H9 (cell line): ENCODE data around the gene STEAP2. TPM values are rescaled to one million over a fixed set of nuclear protein-coding genes. Genes with fewer than 3 reads are reported as not detected.

Experiments used
- DNase-seq: peaks from one replicate; pipeline ENCODE4 v3.0.0-alpha.2; 2017
- H2AFZ ChIP-seq: one replicate; pipeline ENCODE4 v1.6.1; 2013; ENCODE audit warnings: mild to moderate bottlenecking, low read length, control low read depth, moderate library complexity
- H2AK5ac ChIP-seq: 2 replicates; pipeline ENCODE4 v1.6.1; 2013; ENCODE audit warnings: low read length, control low read depth, mixed read lengths; ENCODE audit not compliant: insufficient read length
- H2BK120ac ChIP-seq: one replicate; pipeline ENCODE4 v1.6.1; 2013; ENCODE audit warnings: low read depth, mild to moderate bottlenecking, low read length, control low read depth, inconsistent platforms; ENCODE audit not compliant: poor library complexity, severe bottlenecking
- H2BK12ac ChIP-seq: 2 replicates; pipeline ENCODE4 v1.6.1; 2013; ENCODE audit warnings: low read length, control low read depth, mixed read lengths, low read depth; ENCODE audit not compliant: insufficient read length
- H2BK15ac ChIP-seq: 2 replicates; pipeline ENCODE4 v1.6.1; 2013; ENCODE audit warnings: low read depth, low read length, control low read depth
- H2BK20ac ChIP-seq: one replicate; pipeline ENCODE4 v1.6.1; 2013; ENCODE audit warnings: low read depth, mild to moderate bottlenecking, low read length, control low read depth, inconsistent platforms; ENCODE audit not compliant: poor library complexity, severe bottlenecking
- H2BK5ac ChIP-seq: 2 replicates; pipeline ENCODE4 v1.6.1; 2013; ENCODE audit warnings: low read length, control low read depth, mixed read lengths; ENCODE audit not compliant: insufficient read length
- H3K14ac ChIP-seq: 2 replicates; pipeline ENCODE4 v1.6.1; 2013; ENCODE audit warnings: low read length, control low read depth; ENCODE audit not compliant: insufficient read depth
- H3K18ac ChIP-seq: 2 replicates; pipeline ENCODE4 v1.6.1; 2013; ENCODE audit warnings: low read depth, mild to moderate bottlenecking, mixed read lengths, low read length, control low read depth; ENCODE audit not compliant: insufficient read length
- H3K23ac ChIP-seq: 2 replicates; pipeline ENCODE4 v1.6.1; 2013; ENCODE audit warnings: low read length, control low read depth, mixed read lengths, low read depth; ENCODE audit not compliant: insufficient read length
- H3K23me2 ChIP-seq: 2 replicates; pipeline ENCODE4 v1.6.1; 2013; ENCODE audit warnings: low read depth, mild to moderate bottlenecking, mixed read lengths, low read length, control low read depth; ENCODE audit not compliant: insufficient read length, poor library complexity, severe bottlenecking
- H3K27ac ChIP-seq: 2 replicates; pipeline ENCODE4 v1.5.1; 2013; ENCODE audit warnings: low read length, control low read depth, mixed read lengths, low read depth; ENCODE audit not compliant: insufficient read length
- H3K27me3 ChIP-seq: 2 replicates; pipeline ENCODE4 v1.6.1; 2013; ENCODE audit warnings: low read length, control low read depth, inconsistent platforms; ENCODE audit not compliant: insufficient read depth
- H3K4ac ChIP-seq: 2 replicates; pipeline ENCODE4 v1.6.1; 2013; ENCODE audit warnings: low read depth, mild to moderate bottlenecking, control low read depth, inconsistent platforms, low read length, moderate library complexity
- H3K4me1 ChIP-seq: 2 replicates; pipeline ENCODE4 v1.6.1; 2013; ENCODE audit warnings: low read length, control low read depth, inconsistent platforms; ENCODE audit not compliant: insufficient read depth
- H3K4me2 ChIP-seq: 2 replicates; pipeline ENCODE4 v1.6.1; 2013; ENCODE audit warnings: low read length, control low read depth, mixed read lengths; ENCODE audit not compliant: insufficient read length, insufficient read depth
- H3K56ac ChIP-seq: 2 replicates; pipeline ENCODE4 v1.6.1; 2013; ENCODE audit warnings: low read depth, mild to moderate bottlenecking, mixed read lengths, low read length, control low read depth; ENCODE audit not compliant: insufficient read length
- H3K79me1 ChIP-seq: 2 replicates; pipeline ENCODE4 v1.6.1; 2013; ENCODE audit warnings: low read depth, mild to moderate bottlenecking, moderate library complexity, low read length, control low read depth, inconsistent platforms; ENCODE audit not compliant: insufficient read depth, poor library complexity, severe bottlenecking
- H3K79me2 ChIP-seq: 2 replicates; pipeline ENCODE4 v1.6.1; 2013; ENCODE audit warnings: low read length, control low read depth, inconsistent platforms; ENCODE audit not compliant: insufficient read depth
- H3K9ac ChIP-seq: 2 replicates; pipeline ENCODE4 v1.6.1; 2013; ENCODE audit warnings: low read length, control low read depth, mixed read lengths; ENCODE audit not compliant: insufficient read length; ENCODE audit errors: extremely low read depth
- H3K9me3 ChIP-seq: one replicate; pipeline ENCODE4 v1.6.1; 2013; ENCODE audit warnings: low read depth, low read length, inconsistent platforms; ENCODE audit not compliant: control insufficient read depth
- H3T11ph ChIP-seq: one replicate; pipeline ENCODE4 v1.6.1; 2013; ENCODE audit warnings: mild to moderate bottlenecking, low read length, control low read depth, inconsistent platforms
- H4K20me1 ChIP-seq: one replicate; pipeline ENCODE4 v1.6.1; 2013; ENCODE audit not compliant: control insufficient read depth, insufficient read length, insufficient read depth
- H4K5ac ChIP-seq: 2 replicates; pipeline ENCODE4 v1.6.1; 2013; ENCODE audit warnings: low read depth, mild to moderate bottlenecking, mixed read lengths, low read length, control low read depth; ENCODE audit not compliant: insufficient read length
- H4K8ac ChIP-seq: replicated peaks from 2 replicates; pipeline ENCODE4 v1.6.1; 2013; ENCODE audit warnings: low read length, control low read depth, mixed read lengths, low read depth; ENCODE audit not compliant: insufficient read length
- H4K91ac ChIP-seq: 2 replicates; pipeline ENCODE4 v1.6.1; 2013; ENCODE audit warnings: low read depth, mild to moderate bottlenecking, moderate library complexity, mixed read lengths, low read length, control low read depth; ENCODE audit not compliant: insufficient read length
- H3K27ac Mint-ChIP-seq, 3 experiments: 2 replicates in 2 of 3; 3 replicates in 1 of 3; pipeline ENCODE4 v1.8.0; 2020 to 2021; ENCODE audit warnings: mixed read lengths in 3 of 3, mild to moderate bottlenecking in 1 of 3, moderate library complexity in 1 of 3
- H3K27me3 Mint-ChIP-seq: 2 replicates; pipeline ENCODE4 v1.8.0; 2021; ENCODE audit warnings: low read depth, mild to moderate bottlenecking, moderate library complexity, mixed read lengths
- H3K36me3 Mint-ChIP-seq, 3 experiments: 2 replicates in 2 of 3; 3 replicates in 1 of 3; pipeline ENCODE4 v1.8.0; 2020 to 2021; ENCODE audit warnings: low read depth in 3 of 3, mixed read lengths in 3 of 3; ENCODE audit not compliant: insufficient read depth in 1 of 3
- H3K4me1 Mint-ChIP-seq, 2 experiments: 2 replicates each; pipeline ENCODE4 v1.8.0; 2020; ENCODE audit warnings: mixed read lengths in 2 of 2
- H3K4me3 Mint-ChIP-seq, 2 experiments: 2 replicates in 1 of 2; 3 replicates in 1 of 2; pipeline ENCODE4 v1.8.0; 2020 to 2021; ENCODE audit warnings: mild to moderate bottlenecking in 2 of 2, mixed read lengths in 2 of 2, moderate library complexity in 1 of 2
- H3K9me3 Mint-ChIP-seq, 2 experiments: 2 replicates in 1 of 2; 3 replicates in 1 of 2; pipeline ENCODE4 v1.8.0; 2020; ENCODE audit warnings: mild to moderate bottlenecking in 2 of 2, mixed read lengths in 2 of 2, moderate library complexity in 1 of 2
- WGBS: extraction: QIAGEN DNeasy Blood & Tissue Kit; methylation state at CpG from one replicate; pipeline ENCODE4 v1.1.7; 2013; ENCODE audit warnings: missing lambda C conversion rate, low lambda C conversion rate, mixed read lengths; ENCODE audit not compliant: insufficient read length; ENCODE audit errors: extremely low coverage; 5-methylcytosine and 5-hydroxymethylcytosine counted together
- total RNA-seq: library from RNA; stranded (reverse); gene quantifications from 2 replicates; pipeline ENCODE4 v1.2.1, GENCODE V29; 2021
- TF ChIP-seq, protein P1 (sequence below): fragments of 200-600 bp; sonication (generic); conservative IDR thresholded peaks from 3 replicates; pipeline ENCODE4 v1.8.0; 2021; ENCODE audit warnings: antibody characterized with exemption, mild to moderate bottlenecking

The STEAP2 gene
- total RNA-seq, 1 experiment from 2014 or later, result 6.7 TPM

DNA sequence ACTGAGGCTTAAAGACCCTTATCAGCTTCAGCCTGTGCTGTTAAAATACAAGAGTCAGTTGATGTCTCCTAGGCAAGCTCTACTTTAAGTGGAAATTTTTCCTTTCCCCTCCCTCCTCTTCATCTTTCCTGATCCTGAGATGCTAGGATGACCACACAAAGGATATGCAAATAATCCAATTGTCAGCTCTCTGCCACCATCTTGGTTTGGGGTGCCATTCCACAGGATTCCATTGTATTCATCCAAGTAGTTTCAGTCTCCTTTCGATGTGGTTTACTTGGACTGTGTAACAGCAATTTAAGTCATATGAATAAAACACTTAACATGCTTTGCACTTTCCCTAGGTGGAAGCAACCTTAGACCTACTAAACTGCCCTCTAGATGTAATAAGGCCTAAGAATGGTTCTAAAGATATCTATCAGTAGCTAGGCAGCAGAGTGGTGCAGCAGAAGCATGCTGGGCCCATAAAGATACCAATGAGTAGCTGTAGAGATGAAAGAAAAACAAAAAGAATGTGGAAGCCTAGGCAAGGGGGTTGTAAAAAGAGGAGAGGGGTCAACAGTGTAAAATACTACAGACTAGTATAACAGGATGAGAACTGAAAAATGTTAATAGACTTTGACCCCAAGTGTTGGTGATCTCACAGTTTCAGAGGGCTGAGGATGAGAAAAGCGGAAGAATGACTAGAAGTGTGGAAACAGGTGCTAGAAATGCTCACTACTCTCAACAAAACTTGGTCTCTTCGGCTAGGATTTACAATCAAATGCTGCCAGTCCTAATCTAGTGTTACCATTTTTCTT is 31.0 kb downstream of the STEAP2 start:
- Histone ChIP-seq H3K79me1 (no peaks in the 10 kb centered on the region), H3K4me1 (no peaks in the 10 kb centered on the region; the same call in 1 of the 2 replicates), H3K27ac (no peak overlapping the region), H2BK5ac (no peak overlapping the region), H3K4ac (no peak overlapping the region), H3K79me2 (no peaks in the 10 kb centered on the region), H2BK120ac (no peak overlapping the region), H2AK5ac (no peak overlapping the region), H3K9me3 (no peaks in the 10 kb centered on the region), H4K8ac (no peak overlapping the region), H3K14ac (no peak overlapping the region), H3K4me2 (no peak overlapping the region), H4K91ac (no peak overlapping the region), H3K18ac (no peak overlapping the region), H2BK20ac (no peak overlapping the region), H3K9ac (no peak overlapping the region), H2BK15ac (no peak overlapping the region), H4K5ac (no peak overlapping the region), H3K23me2 (peaks cover 12% of the 10 kb centered on the region), H3K27me3 (no peaks in the 10 kb centered on the region), H2BK12ac (no peak overlapping the region), H4K20me1 (no peaks in the 10 kb centered on the region), H2AFZ (no peak overlapping the region), H3K56ac (no peak overlapping the region), H3T11ph (no peak overlapping the region), H3K23ac (no peak overlapping the region)
- no peak for DNase-seq
- Mint-ChIP-seq H3K36me3 (no peaks in the 10 kb centered on the region; a peak in 1 of 7 replicates), H3K9me3 (no peaks in the 10 kb centered on the region), H3K27me3 (peaks cover 30% of the 10 kb centered on the region), H3K27ac (no peak overlapping the region), H3K4me1 (peaks cover 32 to 41% of the 10 kb centered on the region in 2 experiments), H3K4me3 (no peak overlapping the region)
- no CpG with 5 or more reads among the region's 3 CpGs for WGBS
- TF ChIP-seq, protein P1, sequence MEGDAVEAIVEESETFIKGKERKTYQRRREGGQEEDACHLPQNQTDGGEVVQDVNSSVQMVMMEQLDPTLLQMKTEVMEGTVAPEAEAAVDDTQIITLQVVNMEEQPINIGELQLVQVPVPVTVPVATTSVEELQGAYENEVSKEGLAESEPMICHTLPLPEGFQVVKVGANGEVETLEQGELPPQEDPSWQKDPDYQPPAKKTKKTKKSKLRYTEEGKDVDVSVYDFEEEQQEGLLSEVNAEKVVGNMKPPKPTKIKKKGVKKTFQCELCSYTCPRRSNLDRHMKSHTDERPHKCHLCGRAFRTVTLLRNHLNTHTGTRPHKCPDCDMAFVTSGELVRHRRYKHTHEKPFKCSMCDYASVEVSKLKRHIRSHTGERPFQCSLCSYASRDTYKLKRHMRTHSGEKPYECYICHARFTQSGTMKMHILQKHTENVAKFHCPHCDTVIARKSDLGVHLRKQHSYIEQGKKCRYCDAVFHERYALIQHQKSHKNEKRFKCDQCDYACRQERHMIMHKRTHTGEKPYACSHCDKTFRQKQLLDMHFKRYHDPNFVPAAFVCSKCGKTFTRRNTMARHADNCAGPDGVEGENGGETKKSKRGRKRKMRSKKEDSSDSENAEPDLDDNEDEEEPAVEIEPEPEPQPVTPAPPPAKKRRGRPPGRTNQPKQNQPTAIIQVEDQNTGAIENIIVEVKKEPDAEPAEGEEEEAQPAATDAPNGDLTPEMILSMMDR, result no peak
